Epithelial cell of proximal tubule (primary cell): Measurements from ENCODE around the gene SPINK4. TPM values are rescaled to one million over a fixed set of nuclear protein-coding genes. Genes with fewer than 3 reads are reported as not detected.

Experiments used
- DNase-seq: peaks from one replicate; pipeline ENCODE4 v3.0.0-alpha.2; 2011; ENCODE audit warnings: low read depth
- H3K4me3 ChIP-seq: 2 replicates; pipeline ENCODE4 v1.5.1; 2011; ENCODE audit warnings: low read depth, mild to moderate bottlenecking, low read length
- CTCF ChIP-seq: conservative IDR thresholded peaks from 2 replicates; pipeline ENCODE4 v1.5.1; 2012; ENCODE audit warnings: low read depth, mild to moderate bottlenecking, low read length
- total RNA-seq: library from RNA; depleted of rRNA; stranded (reverse); fragments of >200 nt; gene quantifications from 2 replicates; pipeline ENCODE4 v1.2.3, GENCODE V29; 2015

Gene SPINK4
- total RNA-seq, 1 donor from 2014 or later = not detected

- no peak for DNase-seq
- TF ChIP-seq CTCF = no peak
These were observed 3.4 kb upstream of the SPINK4 start for GRCh38 chr9:33236571-33236970.

GRCh38 chr9:33241298-33241697 is 1.3 kb downstream of the SPINK4 start:
- no peak for DNase-seq
- no peak overlapping the region for H3K4me3 ChIP-seq
- TF ChIP-seq CTCF = no peak

More at GRCh38 chr9:33236571-33236970, 3.4 kb upstream of the SPINK4 start:
- no peak overlapping the region for H3K4me3 ChIP-seq

GRCh38 chr9:33242609-33243134 is 2.7 kb downstream of the SPINK4 start:
- H3K4me3 ChIP-seq = no peak overlapping the region
- TF ChIP-seq CTCF = no peak
- no peak for DNase-seq

GRCh38 chr9:33244137-33244784 is 4.3 kb downstream of the SPINK4 start:
- DNase-seq = no peak
- no peak for TF ChIP-seq CTCF
- H3K4me3 ChIP-seq = no peak overlapping the region

GRCh38 chr9:33245341-33245740 is 5.4 kb downstream of the SPINK4 start:
- no peak for DNase-seq
- H3K4me3 ChIP-seq = no peak overlapping the region
- TF ChIP-seq CTCF = no peak

- no peak for TF ChIP-seq CTCF
- DNase-seq = no peak
- H3K4me3 ChIP-seq = no peak overlapping the region
These were observed 6.4 kb downstream of the SPINK4 start for GRCh38 chr9:33246269-33246860.
